ENCODE results near the gene CIBAR2.

GRCh38 chr16:85049706-85050305, 62.5 kb downstream of the CIBAR2 start:
- no peak for TF ChIP-seq CTCF (IDR thresholded peaks at IDR 0.05)
- TF ChIP-seq POLR2A (IDR thresholded peaks at IDR 0.05): no peak
- TF ChIP-seq POLR2AphosphoS5 (IDR thresholded peaks at IDR 0.05): no peak
